ENCODE results near the gene ZNF521. TPM values are rescaled to one million over a fixed set of nuclear protein-coding genes. Genes with fewer than 3 reads are reported as not detected.
A peak's percentile ranks its signal among the peaks of the same experiment; 100 is the strongest.

ZNF521 gene
- total RNA-seq = 17.1 TPM

GRCh38 chr18:25351777-25352628, at the start of gene ZNF521:
ZNF521 (minus strand) TSS chr18:25352166; CDS start chr18:25350946, 1,220 bp downstream.
- no peak for FAIRE-seq

DNA sequence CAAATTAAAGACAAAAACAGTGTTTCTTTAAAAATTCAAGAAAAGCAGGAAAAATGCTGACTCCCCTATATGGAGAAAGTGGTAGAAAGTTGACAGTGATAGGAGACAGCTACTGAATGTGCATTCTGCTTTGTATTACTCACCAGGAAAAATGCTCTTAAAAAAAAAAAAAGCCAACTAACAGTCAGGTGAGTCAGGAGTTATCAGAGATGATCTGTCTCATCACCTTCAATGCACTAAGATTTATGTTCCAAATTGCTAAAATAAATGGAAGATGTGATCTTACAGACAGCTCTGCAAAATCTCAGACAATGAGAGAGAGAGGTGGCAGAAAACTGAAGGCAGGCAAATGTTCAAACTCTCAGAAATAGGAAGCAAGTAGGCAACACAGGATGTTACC, 47.6 kb upstream of the ZNF521 start:
- DNase-seq (ENCODE audit: low spot score in 2 of 2) (no peak), FAIRE-seq (no peak)

More at GRCh38 chr18:25351777-25352628, at the start of gene ZNF521:
- DNase-seq (ENCODE audit: low spot score in 2 of 2) = peak; percentile 81 to 91

GRCh38 chr18:25392192-25392591, 40.2 kb upstream of the ZNF521 start:
- no peak for FAIRE-seq

GRCh38 chr18:25373432-25374179, 21.6 kb upstream of the ZNF521 start:
- FAIRE-seq = no peak

More at GRCh38 chr18:25392192-25392591, 40.2 kb upstream of the ZNF521 start:
- DNase-seq (ENCODE audit: low spot score in 2 of 2) = no peak

GRCh38 chr18:25370391-25370790, 18.4 kb upstream of the ZNF521 start:
- FAIRE-seq (no peak), DNase-seq (ENCODE audit: low spot score in 2 of 2) (no peak)

More at GRCh38 chr18:25373432-25374179, 21.6 kb upstream of the ZNF521 start:
- no peak for DNase-seq (ENCODE audit: low spot score in 2 of 2)

DNA sequence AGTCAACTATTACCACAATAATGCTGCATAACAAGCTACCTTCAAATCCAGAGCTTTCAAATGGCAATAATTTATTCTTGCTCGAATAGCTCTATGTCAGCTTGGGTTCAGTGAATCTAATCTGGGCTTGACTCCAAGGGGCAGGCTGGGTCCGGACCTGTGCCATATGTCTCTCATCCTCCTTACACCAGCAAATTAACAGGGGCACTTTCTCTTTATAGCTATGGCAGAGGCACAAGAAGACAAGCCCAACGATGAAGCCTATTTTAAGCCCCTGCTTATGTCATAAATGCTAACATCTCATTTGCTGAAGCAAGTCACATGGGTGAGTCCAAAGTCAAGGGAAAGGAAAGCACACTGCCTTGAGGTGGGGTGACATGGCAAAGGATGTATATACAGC, 13.3 kb upstream of the ZNF521 start:
- FAIRE-seq (no peak), DNase-seq (ENCODE audit: low spot score in 2 of 2) (no peak)

DNA sequence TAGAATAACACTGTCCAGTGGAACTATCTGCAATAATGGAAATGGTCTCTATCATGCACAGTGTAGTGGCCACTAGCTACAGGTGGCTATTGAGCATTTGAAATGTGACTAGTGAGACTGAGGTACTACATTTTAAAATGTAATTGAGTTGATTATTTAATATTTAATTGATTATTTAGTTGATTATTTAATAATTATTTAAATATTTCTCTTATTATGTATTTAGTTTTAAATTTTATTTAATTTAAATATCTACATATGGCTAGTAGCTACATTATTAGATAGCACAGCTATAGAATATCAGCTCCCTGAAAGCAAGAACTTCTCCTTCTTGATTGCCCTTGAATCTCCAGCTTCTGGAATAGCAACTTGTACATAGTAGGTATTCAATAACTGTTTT, 12.8 kb upstream of the ZNF521 start:
- peak; percentile 33 for FAIRE-seq
- DNase-seq (ENCODE audit: low spot score in 2 of 2) = no peak

- FAIRE-seq = no peak
- DNase-seq (ENCODE audit: low spot score in 2 of 2) = no peak
Measured at GRCh38 chr18:25360301-25360899, 8.4 kb upstream of the ZNF521 start.

DNA sequence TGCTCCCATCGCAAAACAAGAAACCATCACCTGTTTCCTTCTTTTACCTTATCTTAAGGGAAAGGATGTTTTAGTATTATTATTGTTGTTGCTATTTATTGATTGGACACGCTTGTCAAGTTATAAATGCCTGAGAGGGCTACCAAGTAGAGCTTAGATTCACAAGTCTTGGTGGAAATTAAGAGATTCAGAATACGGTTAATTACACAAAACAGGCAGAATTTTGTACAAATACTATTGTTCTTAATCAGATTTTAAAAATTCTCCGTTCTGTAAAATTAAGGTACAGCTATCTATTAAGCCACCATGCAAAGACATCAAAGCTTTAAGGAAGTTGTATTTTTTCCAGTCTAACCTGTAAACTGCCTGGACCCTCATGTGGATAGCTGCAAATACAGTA, 1.1 kb upstream of the ZNF521 start:
- DNase-seq (ENCODE audit: low spot score in 2 of 2) = no peak
- no peak for FAIRE-seq

DNA sequence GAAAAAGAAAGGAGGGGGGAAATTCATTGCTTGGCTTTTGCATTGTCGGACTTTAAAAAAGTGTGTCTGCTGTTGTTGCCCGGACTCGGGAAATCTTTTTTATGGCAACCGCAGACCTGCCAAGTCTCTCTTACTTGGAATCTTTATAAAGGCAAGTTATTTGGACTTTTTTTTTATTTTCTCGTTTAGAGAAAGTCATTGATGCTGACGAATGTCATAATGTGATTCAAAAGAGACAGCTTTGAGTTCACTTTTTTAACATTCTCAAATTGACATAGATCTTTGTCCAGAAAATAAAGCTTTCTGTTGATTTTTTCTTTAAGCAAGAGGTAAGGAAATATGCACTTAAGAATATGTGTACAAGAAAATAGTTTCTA, 651 bp upstream of the ZNF521 start:
- DNase-seq (ENCODE audit: low spot score in 2 of 2) (peak in 1 of 2 donors; percentile 12), FAIRE-seq (no peak)

DNA sequence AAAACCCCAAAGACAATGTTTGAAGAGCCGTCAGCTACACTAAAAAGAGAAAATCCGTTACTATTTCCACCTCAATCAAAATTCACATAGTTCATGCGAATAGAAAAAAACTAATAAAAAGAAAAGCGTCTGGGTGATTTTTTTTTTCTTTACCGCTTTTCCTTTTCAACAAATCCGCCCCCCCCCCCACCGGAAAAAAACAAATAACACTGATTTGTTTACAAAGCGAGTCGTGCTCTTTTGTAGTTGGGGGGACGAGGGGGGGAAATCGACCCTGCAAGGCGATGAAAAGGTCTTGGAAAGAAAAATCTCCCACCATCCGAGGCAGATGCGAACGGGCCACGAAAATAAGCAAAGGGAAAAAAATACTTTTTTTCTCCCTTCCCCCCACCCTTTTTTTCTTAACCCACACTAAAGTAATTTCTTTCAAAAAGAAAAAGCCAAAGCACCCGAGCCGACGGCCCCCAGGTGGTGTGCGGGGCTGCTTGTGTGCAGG, 638 bp downstream of the ZNF521 start:
- FAIRE-seq (no peak), DNase-seq (ENCODE audit: low spot score in 2 of 2) (peak in 1 of 2 donors; percentile 36)

- peak; percentile 51 to 67 for DNase-seq (ENCODE audit: low spot score in 2 of 2)
- no peak for FAIRE-seq
Measured at GRCh38 chr18:25350489-25351251, 1.3 kb downstream of the ZNF521 start.

- no peak for FAIRE-seq
- DNase-seq (ENCODE audit: low spot score in 2 of 2) = peak in 1 of 2 donors; percentile 54
Measured at GRCh38 chr18:25349926-25350487, 2.0 kb downstream of the ZNF521 start.

DNA sequence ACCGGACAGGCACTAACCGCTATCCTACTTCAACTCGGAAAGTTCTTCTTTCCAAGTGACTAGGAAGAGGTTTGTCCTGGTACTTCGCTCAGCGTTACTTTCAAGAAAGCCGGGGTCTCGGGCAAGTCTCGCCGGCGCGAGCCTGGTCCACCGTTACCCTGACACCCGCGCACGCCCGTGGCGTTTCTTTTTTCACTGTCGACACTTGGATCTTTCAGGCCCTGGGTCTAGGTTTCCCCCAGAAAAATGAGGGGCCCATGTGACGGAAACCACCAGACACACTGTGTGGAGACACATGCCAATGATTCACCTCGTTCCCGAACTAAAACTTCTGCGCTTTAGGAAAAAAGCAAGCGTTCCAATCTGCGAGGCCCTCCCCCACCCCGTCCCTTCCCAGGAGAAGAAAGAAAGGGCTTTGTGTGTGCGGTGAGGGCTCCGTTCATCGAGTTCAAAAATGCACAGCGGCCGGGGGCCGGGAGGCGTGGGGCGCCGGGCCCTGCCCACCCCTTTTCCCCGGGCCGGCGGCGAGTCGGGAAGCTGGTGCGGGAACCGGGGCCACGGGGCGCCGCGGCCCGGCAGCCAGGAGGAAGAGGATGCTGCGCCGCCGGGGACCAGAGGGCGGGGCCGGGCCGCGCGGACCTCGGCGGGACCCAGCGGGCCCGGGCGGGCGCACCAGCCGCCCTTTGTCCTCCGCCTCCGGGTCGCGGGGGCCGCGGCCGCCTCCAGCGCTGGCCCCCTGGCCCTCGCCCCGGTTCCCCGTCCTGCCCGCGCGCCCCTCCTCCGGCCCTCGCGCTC, 2.6 kb downstream of the ZNF521 start:
- FAIRE-seq (no peak), DNase-seq (ENCODE audit: low spot score in 2 of 2) (peak; percentile 64 to 70)

DNA sequence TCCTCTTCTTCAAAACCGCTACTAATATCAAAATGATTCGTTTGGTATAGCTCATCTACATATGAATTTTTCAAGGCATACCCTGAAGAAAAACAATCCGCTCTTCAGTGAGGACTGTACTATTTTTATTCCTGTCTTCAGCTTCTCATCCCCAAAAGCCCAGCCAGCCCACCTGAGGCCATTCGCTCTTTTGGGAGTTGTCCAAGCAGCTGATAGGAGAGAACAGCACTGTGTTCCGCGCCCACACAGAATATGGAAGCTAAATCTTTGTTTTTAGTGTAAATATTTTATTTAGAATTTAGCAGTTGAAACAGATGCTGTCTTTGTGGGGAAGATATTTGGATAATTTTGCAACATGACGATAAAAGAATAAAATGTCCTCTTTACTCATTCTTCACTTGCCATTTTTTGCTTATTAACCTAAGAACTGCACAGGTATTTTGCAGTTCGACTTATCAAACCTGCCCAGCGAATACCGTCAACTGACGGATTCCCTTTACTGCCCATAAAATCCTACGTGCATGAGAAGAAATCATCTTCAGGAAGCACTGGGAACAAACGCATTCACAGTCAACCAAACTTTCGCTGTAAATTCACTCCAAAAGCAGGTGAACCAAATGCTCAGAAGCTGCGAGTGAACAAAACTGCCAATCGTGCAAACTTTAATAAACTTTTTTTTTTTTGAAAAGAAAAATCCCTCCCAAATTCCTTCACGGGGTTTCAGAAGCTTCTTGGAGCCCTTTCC, 3.4 kb downstream of the ZNF521 start:
- FAIRE-seq (no peak), DNase-seq (ENCODE audit: low spot score in 2 of 2) (no peak)

DNA sequence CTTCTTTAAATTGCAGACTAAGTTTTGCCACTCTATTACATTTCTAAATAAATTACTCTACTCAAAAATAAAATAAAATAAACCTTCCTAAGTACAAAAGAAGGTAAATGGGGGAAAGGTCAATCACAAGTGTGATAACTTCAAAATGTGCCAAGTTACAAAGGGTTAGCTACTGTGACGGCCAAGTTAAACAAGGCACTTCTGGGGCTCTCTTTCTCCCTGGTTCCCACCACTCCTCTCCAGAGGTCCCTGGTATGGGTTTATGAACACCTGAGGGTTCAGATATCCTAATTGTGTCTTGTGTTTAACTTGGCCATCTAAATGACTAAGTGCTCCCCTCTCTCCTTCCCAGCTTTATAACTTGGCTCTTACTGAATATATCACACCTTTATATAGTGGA, 5.4 kb downstream of the ZNF521 start:
- FAIRE-seq (no peak), DNase-seq (ENCODE audit: low spot score in 2 of 2) (no peak)

DNA sequence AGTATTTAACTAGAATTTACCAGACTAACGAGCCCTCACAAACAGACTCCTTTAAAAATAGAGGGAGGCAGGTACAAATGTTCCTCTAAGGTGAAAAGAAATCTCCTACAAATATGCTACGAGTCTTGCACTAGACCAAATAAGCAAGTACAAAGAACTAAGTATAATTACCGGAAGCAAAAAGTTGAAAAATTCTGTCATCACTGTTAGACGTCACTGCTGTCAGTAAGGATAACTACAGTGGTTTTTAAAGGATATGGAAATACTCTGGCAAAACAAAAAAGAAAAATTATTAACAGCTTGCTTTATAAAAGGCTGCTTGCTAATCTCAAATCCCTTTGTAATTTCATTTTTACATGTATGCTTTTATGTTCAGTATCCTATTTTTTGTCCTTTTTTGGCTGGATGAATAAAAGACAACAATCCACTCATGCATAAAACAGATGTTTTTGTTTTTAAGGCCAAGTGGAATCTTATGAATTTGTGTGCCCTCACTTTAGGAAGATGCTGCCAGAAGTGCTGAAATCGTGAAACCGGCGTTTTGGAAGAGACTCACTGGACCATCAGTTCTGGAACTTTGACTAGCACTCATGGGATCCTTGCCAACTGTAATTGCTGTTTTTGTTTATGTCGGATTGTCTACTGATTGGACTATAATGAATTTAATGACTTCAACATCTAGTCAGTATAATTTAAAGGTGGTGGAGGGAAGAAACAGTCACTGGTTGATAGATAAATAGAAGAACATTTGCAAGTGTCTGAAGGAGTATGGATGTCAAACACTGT, 6.7 kb downstream of the ZNF521 start:
- no peak for FAIRE-seq

DNA sequence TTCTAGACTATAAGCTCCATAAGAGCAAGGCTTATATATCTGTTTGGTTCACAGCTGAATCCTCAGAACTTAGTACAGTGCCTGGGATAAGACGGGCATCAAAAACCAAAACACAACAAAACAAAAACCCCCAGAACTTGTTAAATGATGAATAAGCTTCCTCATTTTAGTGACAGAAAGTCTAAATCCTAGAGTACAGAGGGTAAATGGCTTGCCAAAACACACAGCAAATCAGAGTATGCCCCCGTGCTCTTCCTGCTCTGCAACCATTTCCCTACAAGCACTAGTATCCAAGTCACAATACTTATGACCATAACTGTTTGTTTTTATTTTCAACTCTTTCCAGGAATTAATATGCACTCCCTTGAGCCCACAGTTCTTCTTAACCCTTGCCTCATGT, 10.1 kb downstream of the ZNF521 start:
- DNase-seq (ENCODE audit: low spot score in 2 of 2) (no peak), FAIRE-seq (no peak)

More for the DNA sequence above, 6.7 kb downstream of the ZNF521 start:
- no peak for DNase-seq (ENCODE audit: low spot score in 2 of 2)
